H9 (cell line): ENCODE measurements around the gene EPB41L5. TPM values are rescaled to one million over a fixed set of nuclear protein-coding genes. Genes with fewer than 3 reads are reported as not detected.

ENCODE experiments used
- DNase-seq: peaks from one replicate; pipeline ENCODE4 v3.0.0-alpha.2; 2017
- H2AFZ ChIP-seq: one replicate; pipeline ENCODE4 v1.6.1; 2013; ENCODE audit warnings: mild to moderate bottlenecking, low read length, control low read depth, moderate library complexity
- H2AK5ac ChIP-seq: 2 replicates; pipeline ENCODE4 v1.6.1; 2013; ENCODE audit warnings: low read length, control low read depth, mixed read lengths; ENCODE audit not compliant: insufficient read length
- H2BK120ac ChIP-seq: one replicate; pipeline ENCODE4 v1.6.1; 2013; ENCODE audit warnings: low read depth, mild to moderate bottlenecking, low read length, control low read depth, inconsistent platforms; ENCODE audit not compliant: poor library complexity, severe bottlenecking
- H2BK12ac ChIP-seq: 2 replicates; pipeline ENCODE4 v1.6.1; 2013; ENCODE audit warnings: low read length, control low read depth, mixed read lengths, low read depth; ENCODE audit not compliant: insufficient read length
- H2BK15ac ChIP-seq: 2 replicates; pipeline ENCODE4 v1.6.1; 2013; ENCODE audit warnings: low read depth, low read length, control low read depth
- H2BK20ac ChIP-seq: one replicate; pipeline ENCODE4 v1.6.1; 2013; ENCODE audit warnings: low read depth, mild to moderate bottlenecking, low read length, control low read depth, inconsistent platforms; ENCODE audit not compliant: poor library complexity, severe bottlenecking
- H2BK5ac ChIP-seq: 2 replicates; pipeline ENCODE4 v1.6.1; 2013; ENCODE audit warnings: low read length, control low read depth, mixed read lengths; ENCODE audit not compliant: insufficient read length
- H3K14ac ChIP-seq: 2 replicates; pipeline ENCODE4 v1.6.1; 2013; ENCODE audit warnings: low read length, control low read depth; ENCODE audit not compliant: insufficient read depth
- H3K18ac ChIP-seq: 2 replicates; pipeline ENCODE4 v1.6.1; 2013; ENCODE audit warnings: low read depth, mild to moderate bottlenecking, mixed read lengths, low read length, control low read depth; ENCODE audit not compliant: insufficient read length
- H3K23ac ChIP-seq: 2 replicates; pipeline ENCODE4 v1.6.1; 2013; ENCODE audit warnings: low read length, control low read depth, mixed read lengths, low read depth; ENCODE audit not compliant: insufficient read length
- H3K23me2 ChIP-seq: 2 replicates; pipeline ENCODE4 v1.6.1; 2013; ENCODE audit warnings: low read depth, mild to moderate bottlenecking, mixed read lengths, low read length, control low read depth; ENCODE audit not compliant: insufficient read length, poor library complexity, severe bottlenecking
- H3K27ac ChIP-seq: 2 replicates; pipeline ENCODE4 v1.5.1; 2013; ENCODE audit warnings: low read length, control low read depth, mixed read lengths, low read depth; ENCODE audit not compliant: insufficient read length
- H3K27me3 ChIP-seq: 2 replicates; pipeline ENCODE4 v1.6.1; 2013; ENCODE audit warnings: low read length, control low read depth, inconsistent platforms; ENCODE audit not compliant: insufficient read depth
- H3K4ac ChIP-seq: 2 replicates; pipeline ENCODE4 v1.6.1; 2013; ENCODE audit warnings: low read depth, mild to moderate bottlenecking, control low read depth, inconsistent platforms, low read length, moderate library complexity
- H3K4me1 ChIP-seq: 2 replicates; pipeline ENCODE4 v1.6.1; 2013; ENCODE audit warnings: low read length, control low read depth, inconsistent platforms; ENCODE audit not compliant: insufficient read depth
- H3K4me2 ChIP-seq: 2 replicates; pipeline ENCODE4 v1.6.1; 2013; ENCODE audit warnings: low read length, control low read depth, mixed read lengths; ENCODE audit not compliant: insufficient read length, insufficient read depth
- H3K56ac ChIP-seq: 2 replicates; pipeline ENCODE4 v1.6.1; 2013; ENCODE audit warnings: low read depth, mild to moderate bottlenecking, mixed read lengths, low read length, control low read depth; ENCODE audit not compliant: insufficient read length
- H3K79me1 ChIP-seq: 2 replicates; pipeline ENCODE4 v1.6.1; 2013; ENCODE audit warnings: low read depth, mild to moderate bottlenecking, moderate library complexity, low read length, control low read depth, inconsistent platforms; ENCODE audit not compliant: insufficient read depth, poor library complexity, severe bottlenecking
- H3K79me2 ChIP-seq: 2 replicates; pipeline ENCODE4 v1.6.1; 2013; ENCODE audit warnings: low read length, control low read depth, inconsistent platforms; ENCODE audit not compliant: insufficient read depth
- H3K9ac ChIP-seq: 2 replicates; pipeline ENCODE4 v1.6.1; 2013; ENCODE audit warnings: low read length, control low read depth, mixed read lengths; ENCODE audit not compliant: insufficient read length; ENCODE audit errors: extremely low read depth
- H3K9me3 ChIP-seq: one replicate; pipeline ENCODE4 v1.6.1; 2013; ENCODE audit warnings: low read depth, low read length, inconsistent platforms; ENCODE audit not compliant: control insufficient read depth
- H3T11ph ChIP-seq: one replicate; pipeline ENCODE4 v1.6.1; 2013; ENCODE audit warnings: mild to moderate bottlenecking, low read length, control low read depth, inconsistent platforms
- H4K20me1 ChIP-seq: one replicate; pipeline ENCODE4 v1.6.1; 2013; ENCODE audit not compliant: control insufficient read depth, insufficient read length, insufficient read depth
- H4K5ac ChIP-seq: 2 replicates; pipeline ENCODE4 v1.6.1; 2013; ENCODE audit warnings: low read depth, mild to moderate bottlenecking, mixed read lengths, low read length, control low read depth; ENCODE audit not compliant: insufficient read length
- H4K8ac ChIP-seq: replicated peaks from 2 replicates; pipeline ENCODE4 v1.6.1; 2013; ENCODE audit warnings: low read length, control low read depth, mixed read lengths, low read depth; ENCODE audit not compliant: insufficient read length
- H4K91ac ChIP-seq: 2 replicates; pipeline ENCODE4 v1.6.1; 2013; ENCODE audit warnings: low read depth, mild to moderate bottlenecking, moderate library complexity, mixed read lengths, low read length, control low read depth; ENCODE audit not compliant: insufficient read length
- H3K27ac Mint-ChIP-seq, 3 experiments: 2 replicates in 2 of 3; 3 replicates in 1 of 3; pipeline ENCODE4 v1.8.0; 2020 to 2021; ENCODE audit warnings: mixed read lengths in 3 of 3, mild to moderate bottlenecking in 1 of 3, moderate library complexity in 1 of 3
- H3K27me3 Mint-ChIP-seq: 2 replicates; pipeline ENCODE4 v1.8.0; 2021; ENCODE audit warnings: low read depth, mild to moderate bottlenecking, moderate library complexity, mixed read lengths
- H3K36me3 Mint-ChIP-seq, 3 experiments: 2 replicates in 2 of 3; 3 replicates in 1 of 3; pipeline ENCODE4 v1.8.0; 2020 to 2021; ENCODE audit warnings: low read depth in 3 of 3, mixed read lengths in 3 of 3; ENCODE audit not compliant: insufficient read depth in 1 of 3
- H3K4me1 Mint-ChIP-seq, 2 experiments: 2 replicates each; pipeline ENCODE4 v1.8.0; 2020; ENCODE audit warnings: mixed read lengths in 2 of 2
- H3K4me3 Mint-ChIP-seq, 2 experiments: 2 replicates in 1 of 2; 3 replicates in 1 of 2; pipeline ENCODE4 v1.8.0; 2020 to 2021; ENCODE audit warnings: mild to moderate bottlenecking in 2 of 2, mixed read lengths in 2 of 2, moderate library complexity in 1 of 2
- H3K9me3 Mint-ChIP-seq, 2 experiments: 2 replicates in 1 of 2; 3 replicates in 1 of 2; pipeline ENCODE4 v1.8.0; 2020; ENCODE audit warnings: mild to moderate bottlenecking in 2 of 2, mixed read lengths in 2 of 2, moderate library complexity in 1 of 2
- WGBS: extraction: QIAGEN DNeasy Blood & Tissue Kit; methylation state at CpG from one replicate; pipeline ENCODE4 v1.1.7; 2013; ENCODE audit warnings: missing lambda C conversion rate, low lambda C conversion rate, mixed read lengths; ENCODE audit not compliant: insufficient read length; ENCODE audit errors: extremely low coverage; 5-methylcytosine and 5-hydroxymethylcytosine counted together
- long read RNA-seq: library from polyadenylated mRNA; unstranded; transcript quantifications from one replicate; pipeline ENCODE4 v2.0.0, GENCODE V29; 2020
- total RNA-seq: library from RNA; stranded (reverse); gene quantifications from 2 replicates; pipeline ENCODE4 v1.2.1, GENCODE V29; 2021
- TF ChIP-seq, protein P1 (sequence below): fragments of 200-600 bp; sonication (generic); conservative IDR thresholded peaks from 3 replicates; pipeline ENCODE4 v1.8.0; 2021; ENCODE audit warnings: antibody characterized with exemption, mild to moderate bottlenecking

The EPB41L5 gene
- 40.4 and 44.4 TPM in 2 replicates for total RNA-seq
- long read RNA-seq, full-length matches to known transcripts = 213 of 243 reads
- long read RNA-seq, partial matches to known transcripts = 10 of 243 reads
- long read RNA-seq, other reads (novel, unspliced or antisense) = 20 of 243 reads

DNA sequence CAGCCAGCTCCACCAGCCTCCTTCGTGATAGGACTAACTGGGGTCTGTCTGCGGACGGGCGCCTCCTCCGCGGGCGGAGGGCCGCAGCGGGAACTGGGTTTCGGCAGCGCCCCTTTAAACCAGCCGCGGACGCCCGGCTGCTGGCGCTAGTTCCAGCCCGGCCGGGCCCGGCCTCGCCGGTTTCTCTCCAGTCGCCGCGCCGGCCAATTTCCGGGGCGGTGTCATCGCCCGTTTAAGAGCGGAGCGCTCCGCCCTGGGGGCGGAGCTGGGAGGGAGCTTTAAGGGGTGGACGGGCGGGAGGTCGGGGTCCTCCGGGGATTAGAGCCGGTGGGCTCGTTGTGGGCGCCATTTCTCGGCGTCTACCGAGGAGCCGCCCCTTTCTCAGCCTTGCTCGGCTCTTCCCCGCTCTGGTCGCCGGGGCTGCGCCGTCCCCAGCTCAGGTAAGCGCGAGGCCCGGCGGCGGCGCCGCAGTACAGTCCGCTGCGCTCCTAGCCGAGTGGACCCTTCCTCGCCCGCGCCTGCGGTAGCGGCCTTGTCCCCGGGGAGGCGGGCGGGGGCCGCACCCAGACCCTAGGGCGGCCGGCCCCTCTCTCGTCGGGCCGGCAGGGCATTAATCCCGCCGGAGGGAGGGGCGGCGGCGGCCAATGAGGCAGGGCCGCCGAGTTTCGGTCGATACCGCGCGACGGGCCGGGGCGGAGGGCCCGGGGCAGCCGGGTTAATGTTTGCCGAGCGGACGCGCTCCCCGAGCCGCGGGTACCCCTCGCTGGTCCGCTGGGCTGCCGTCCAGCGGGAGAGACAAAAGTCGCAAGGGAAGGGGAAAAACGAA, at the start of gene EPB41L5:
EPB41L5 (plus strand) TSS at position 307 of the 826 bp plus-strand sequence. CDS start 6,008 bp downstream, outside the sequence.
- TF ChIP-seq, protein P1, sequence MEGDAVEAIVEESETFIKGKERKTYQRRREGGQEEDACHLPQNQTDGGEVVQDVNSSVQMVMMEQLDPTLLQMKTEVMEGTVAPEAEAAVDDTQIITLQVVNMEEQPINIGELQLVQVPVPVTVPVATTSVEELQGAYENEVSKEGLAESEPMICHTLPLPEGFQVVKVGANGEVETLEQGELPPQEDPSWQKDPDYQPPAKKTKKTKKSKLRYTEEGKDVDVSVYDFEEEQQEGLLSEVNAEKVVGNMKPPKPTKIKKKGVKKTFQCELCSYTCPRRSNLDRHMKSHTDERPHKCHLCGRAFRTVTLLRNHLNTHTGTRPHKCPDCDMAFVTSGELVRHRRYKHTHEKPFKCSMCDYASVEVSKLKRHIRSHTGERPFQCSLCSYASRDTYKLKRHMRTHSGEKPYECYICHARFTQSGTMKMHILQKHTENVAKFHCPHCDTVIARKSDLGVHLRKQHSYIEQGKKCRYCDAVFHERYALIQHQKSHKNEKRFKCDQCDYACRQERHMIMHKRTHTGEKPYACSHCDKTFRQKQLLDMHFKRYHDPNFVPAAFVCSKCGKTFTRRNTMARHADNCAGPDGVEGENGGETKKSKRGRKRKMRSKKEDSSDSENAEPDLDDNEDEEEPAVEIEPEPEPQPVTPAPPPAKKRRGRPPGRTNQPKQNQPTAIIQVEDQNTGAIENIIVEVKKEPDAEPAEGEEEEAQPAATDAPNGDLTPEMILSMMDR = no peak
- Histone ChIP-seq H2BK5ac (no peak within 1 kb of the TSS), H2BK15ac (peak within 1 kb of the TSS; percentile 24; the same call in 1 of the 2 replicates), H3K79me2 (peaks cover 4% of the 10 kb centered on the region; the same call in 1 of the 2 replicates), H3K23ac (no peak within 1 kb of the TSS), H3K56ac (no peak within 1 kb of the TSS), H3K27ac (peak within 1 kb of the TSS; percentile 84), H3T11ph (no peak within 1 kb of the TSS), H4K20me1 (no peaks in the 10 kb centered on the region), H3K4me2 (peak within 1 kb of the TSS; percentile 87), H2AK5ac (no peak within 1 kb of the TSS), H4K8ac (peak within 1 kb of the TSS; percentile 59), H2BK12ac (peak within 1 kb of the TSS; percentile 93), H3K9ac (peak within 1 kb of the TSS; percentile 91), H3K4ac (no peak within 1 kb of the TSS; the same call in none of the 2 replicates), H3K9me3 (no peaks in the 10 kb centered on the region), H3K14ac (peak within 1 kb of the TSS; percentile 95), H3K4me1 (no peaks in the 10 kb centered on the region; the same call in 1 of the 2 replicates), H3K18ac (peak within 1 kb of the TSS; percentile 99), H2AFZ (peak within 1 kb of the TSS; percentile 71), H3K79me1 (peaks cover 2% of the 10 kb centered on the region), H4K5ac (peak within 1 kb of the TSS; percentile 91), H4K91ac (peak within 1 kb of the TSS; percentile 99), H3K23me2 (peaks cover 10% of the 10 kb centered on the region), H2BK120ac (no peak within 1 kb of the TSS), H3K27me3 (no peaks in the 10 kb centered on the region), H2BK20ac (no peak within 1 kb of the TSS)
- peaks cover 31 to 32% of the 10 kb centered on the region in 2 experiments for H3K4me1 Mint-ChIP-seq
- H3K27ac Mint-ChIP-seq = peak within 1 kb of the TSS; percentile 89 to 98 (median 97)
- peaks cover 5 to 14% (median 11%) of the 10 kb centered on the region in 3 experiments; a peak in 5 of 7 replicates for H3K36me3 Mint-ChIP-seq
- H3K4me3 Mint-ChIP-seq = peak within 1 kb of the TSS; percentile 90 to 93
- no peaks in the 10 kb centered on the region for H3K9me3 Mint-ChIP-seq
- WGBS = no CpG with 5 or more reads among the region's 104 CpGs
- peak; percentile 96 for DNase-seq
- peaks cover 18% of the 10 kb centered on the region for H3K27me3 Mint-ChIP-seq
